GM12875 (cell line): ENCODE measurements around the gene DZANK1.
"Not testable (repeated sequence)": the region's sequence is repeated elsewhere in the genome, so short reads cannot be mapped to it uniquely, and the experiment has no call there.

ENCODE experiments used
- H3K4me3 ChIP-seq: one replicate; pipeline ENCODE4 v1.5.1; 2011; ENCODE audit warnings: low read depth, low read length, control low read depth
- CTCF ChIP-seq: IDR thresholded peaks from 2 replicates; pipeline ENCODE4 v1.5.1; 2011; ENCODE audit warnings: low read depth, mild to moderate bottlenecking, control low read depth, inconsistent platforms, low read length, moderate library complexity, borderline replicate concordance; ENCODE audit not compliant: insufficient read depth

The DZANK1 gene

DNA sequence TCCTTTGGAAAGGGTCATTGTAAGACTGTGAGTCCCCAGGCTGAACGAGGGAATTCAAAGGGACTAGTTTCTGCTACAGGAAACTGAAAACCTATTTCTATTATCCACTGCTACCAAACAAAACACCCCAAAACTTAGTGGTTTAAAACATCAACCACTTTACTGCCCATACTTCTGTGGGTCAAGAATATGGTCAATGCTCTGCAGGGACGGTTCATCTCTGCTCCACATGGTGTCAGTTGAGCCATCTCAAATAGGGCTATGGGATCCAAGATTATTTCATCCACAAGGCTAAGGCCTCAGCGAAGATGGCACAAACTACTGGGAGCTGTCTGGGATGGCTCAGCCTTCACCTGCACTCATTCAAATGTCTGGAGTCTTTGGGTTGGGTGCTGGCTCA, 65.5 kb downstream of the DZANK1 start:
- TF ChIP-seq CTCF, result no peak
- no peak overlapping the region for H3K4me3 ChIP-seq

DNA sequence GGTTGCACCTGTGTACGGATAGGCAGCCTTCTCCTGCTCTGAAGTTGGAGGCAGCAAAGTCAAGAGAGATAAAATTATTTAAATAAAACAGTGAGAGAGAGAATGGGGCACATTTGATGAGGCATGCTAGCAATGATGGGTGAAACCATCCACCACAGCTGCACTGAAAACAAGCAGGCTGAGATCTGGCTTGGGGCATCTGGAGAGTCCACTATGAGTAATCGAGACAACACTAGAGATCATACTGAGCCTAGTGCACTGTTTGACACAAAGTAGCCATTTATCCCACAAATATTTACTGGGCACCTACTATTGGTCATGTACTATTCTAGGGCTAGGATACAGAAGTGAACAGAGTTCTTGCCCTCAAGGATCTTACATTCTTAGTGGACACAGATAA, 66.4 kb downstream of the DZANK1 start:
- no peak for TF ChIP-seq CTCF
- H3K4me3 ChIP-seq, result no peak overlapping the region

DNA sequence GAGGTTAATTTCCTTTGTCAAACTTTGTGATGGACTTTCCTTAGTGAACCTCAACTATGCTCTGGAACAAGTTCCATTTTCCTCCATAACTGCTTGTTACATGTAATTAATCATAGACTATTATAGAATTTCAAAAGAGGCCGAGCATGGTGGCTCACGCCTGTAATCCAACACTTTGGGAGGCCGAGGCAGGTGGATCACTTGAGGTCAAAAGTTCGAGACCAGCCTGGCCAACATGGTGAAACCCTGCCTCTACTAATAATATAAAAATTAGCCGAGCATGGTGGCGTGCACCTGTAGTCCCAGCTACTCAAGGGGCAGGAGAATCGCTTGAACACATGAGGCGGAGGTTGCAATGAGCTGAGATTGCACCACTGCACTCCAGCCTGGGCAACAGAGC, 68.1 kb downstream of the DZANK1 start:
- H3K4me3 ChIP-seq, result not testable (repeated sequence)

- H3K4me3 ChIP-seq, result no peak overlapping the region
- no peak for TF ChIP-seq CTCF
These were observed 69.8 kb downstream of the DZANK1 start for GRCh38 chr20:18397030-18397429.

GRCh38 chr20:18395544-18395943, 71.3 kb downstream of the DZANK1 start:
- TF ChIP-seq CTCF, result no peak
- no peak overlapping the region for H3K4me3 ChIP-seq

GRCh38 chr20:18394363-18394762, 72.5 kb downstream of the DZANK1 start:
- no peak for TF ChIP-seq CTCF
- no peak overlapping the region for H3K4me3 ChIP-seq

DNA sequence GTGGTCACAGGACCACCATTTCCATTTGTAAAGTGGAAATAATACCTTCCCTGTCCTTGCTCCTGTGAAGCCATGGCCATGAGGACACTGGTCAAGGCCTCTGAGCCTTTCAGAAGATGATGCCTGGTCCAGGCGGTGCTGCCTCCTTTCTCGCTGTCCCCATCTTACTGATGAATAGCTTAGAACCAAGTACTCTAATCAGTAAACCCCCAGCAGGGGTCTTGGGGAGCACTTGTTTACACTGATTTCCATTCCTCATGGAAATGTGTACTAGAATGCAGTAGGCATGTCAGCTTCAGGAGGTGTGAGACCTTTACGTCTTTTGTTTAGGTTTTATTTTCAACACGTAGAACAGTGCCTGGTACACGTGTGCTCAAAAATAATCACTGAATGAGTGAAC, 75.1 kb downstream of the DZANK1 start:
- H3K4me3 ChIP-seq, result no peak overlapping the region
- no peak for TF ChIP-seq CTCF

DNA sequence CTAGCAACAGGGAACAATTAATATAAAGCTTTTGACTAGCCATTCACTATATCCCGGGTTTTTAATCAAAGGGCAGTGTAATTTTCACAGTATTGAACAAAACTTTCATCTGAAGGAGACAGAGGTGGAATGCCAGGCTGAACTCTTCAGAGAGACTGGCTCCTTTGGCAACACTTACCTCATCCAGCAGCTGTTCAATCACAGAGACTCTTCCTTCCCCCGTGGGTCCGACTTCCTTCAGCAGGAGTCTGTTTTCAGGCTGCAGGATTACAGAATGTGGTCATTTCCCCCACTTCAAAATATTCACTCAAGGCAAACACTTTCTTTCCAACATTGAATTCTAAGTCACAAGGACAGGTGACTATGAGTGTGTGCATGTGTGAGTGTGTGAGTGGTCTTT, 76.6 kb downstream of the DZANK1 start:
- TF ChIP-seq CTCF, result no peak

More for the DNA sequence above, 76.6 kb downstream of the DZANK1 start:
- H3K4me3 ChIP-seq, result no peak overlapping the region
